Measurements from ENCODE around the gene BNIP3. TPM values are rescaled to one million over a fixed set of nuclear protein-coding genes. Genes with fewer than 3 reads are reported as not detected.
A peak's percentile ranks its signal among the peaks of the same experiment; 100 is the strongest.

The BNIP3 gene
- total RNA-seq, 8 experiments from 2014 or later, result 21.6 to 190 (median 61.0) TPM

DNA sequence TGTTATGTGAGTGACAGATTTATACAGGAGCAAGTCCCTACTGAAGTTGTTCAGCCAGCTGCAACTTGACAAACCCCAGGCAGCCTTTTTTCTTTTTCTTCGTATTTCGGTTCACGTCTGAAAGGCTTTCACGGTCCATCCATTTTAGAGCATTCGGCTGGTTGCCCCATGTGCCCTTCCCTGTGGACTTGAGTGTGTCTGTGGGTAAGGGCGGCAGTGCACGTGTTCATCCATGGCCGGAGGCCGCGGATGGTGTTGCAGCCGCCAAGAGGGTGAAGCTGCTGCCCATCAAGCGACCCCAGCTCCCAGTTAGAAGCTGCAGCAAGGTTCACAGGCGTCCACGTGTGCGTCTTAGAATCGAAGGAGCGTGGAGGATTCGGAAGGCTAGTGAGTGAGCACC, 45.0 kb downstream of the BNIP3 start:
- H3K4me3 ChIP-seq, result no peak overlapping the region
- H3K4me1 ChIP-seq (replicated peaks in 1 of 2), result no peaks in the 10 kb centered on the region
- WGBS, 10 experiments, result 80 to 97% (median 89%) methylated on average over 2 to 13 of the region's 18 CpGs; no CpG with 5 or more reads in 6 of the 10 experiments
- ATAC-seq (replicated peaks in 6 of 8), result no peak
- in situ Hi-C loops (cut with MboI; ENCODE audit: low pct_unique_long_range_greater_than_20kb in 2 of 9, low sequenced_read_pairs in 9 of 9, unreplicated experiment in 9 of 9), result no loop called here
- no peak overlapping the region for H3K27ac ChIP-seq

- Histone ChIP-seq H3K4me1 (replicated peaks in 1 of 2) (no peaks in the 10 kb centered on the region), H3K27ac (no peak overlapping the region), H3K4me3 (no peak overlapping the region)
- ATAC-seq (replicated peaks in 6 of 8), result peak in 2 of 8 experiments; percentile 51 to 68
- 85 to 100% (median 95%) methylated on average over 1 to 8 of the region's 9 CpGs; no CpG with 5 or more reads in 2 of the 10 experiments for WGBS, 10 experiments
- in situ Hi-C loops (cut with MboI; ENCODE audit: low pct_unique_long_range_greater_than_20kb in 2 of 9, low sequenced_read_pairs in 9 of 9, unreplicated experiment in 9 of 9), result no loop called here
Observed at GRCh38 chr10:131936294-131936693, 45.4 kb downstream of the BNIP3 start.

DNA sequence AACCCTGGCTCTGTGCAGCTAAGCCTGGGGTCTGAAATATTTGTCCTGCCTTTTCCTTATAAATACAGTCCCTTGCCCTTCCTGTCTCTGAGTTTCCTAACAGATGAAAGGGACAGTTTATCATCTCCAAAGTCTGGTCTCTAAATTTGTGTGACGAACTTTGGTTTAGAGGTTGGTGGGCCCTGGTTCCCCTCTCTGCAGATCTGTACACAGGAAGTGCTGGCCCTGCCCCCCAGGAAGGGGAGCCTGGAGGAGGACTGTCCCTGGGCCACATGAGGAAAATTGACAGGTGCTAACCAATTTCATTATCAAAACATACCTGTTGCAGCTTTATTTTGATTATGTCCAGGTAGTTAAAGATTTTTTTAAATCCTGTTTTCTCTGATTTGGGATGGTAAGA, 46.5 kb downstream of the BNIP3 start:
- H3K4me1 ChIP-seq (replicated peaks in 1 of 2), result peaks cover 0 to 4% of the 10 kb centered on the region in 2 donors
- H3K27ac ChIP-seq, result no peak overlapping the region
- no peak for ATAC-seq (replicated peaks in 6 of 8)
- H3K4me3 ChIP-seq, result no peak overlapping the region
- WGBS, 10 experiments, result 67 to 100% (median 90%) methylated on average over 1 of the region's 1 CpG; no CpG with 5 or more reads in 7 of the 10 experiments
- in situ Hi-C loops (cut with MboI; ENCODE audit: low pct_unique_long_range_greater_than_20kb in 2 of 9, low sequenced_read_pairs in 9 of 9, unreplicated experiment in 9 of 9), result no loop called here

DNA sequence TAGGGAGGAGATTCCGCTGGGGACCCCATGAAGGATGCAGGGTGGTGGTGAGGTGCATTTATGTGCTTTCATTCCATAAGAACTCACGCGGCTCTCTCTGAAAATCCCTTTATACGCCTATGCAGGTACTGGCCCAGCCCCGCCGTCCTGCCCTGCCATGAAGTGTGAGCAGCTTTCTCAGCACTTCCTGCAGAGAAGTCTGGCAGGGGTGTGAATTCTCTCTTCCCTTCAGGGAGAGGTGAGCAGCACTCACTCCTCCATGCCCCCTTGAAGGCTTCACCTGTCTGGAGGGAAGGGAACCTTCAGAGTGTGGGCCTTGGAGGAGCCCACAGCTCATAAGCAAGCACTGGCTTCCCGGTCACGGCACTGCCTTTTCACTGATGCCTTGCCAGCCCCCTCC, 47.0 kb downstream of the BNIP3 start:
- Histone ChIP-seq H3K27ac (no peak overlapping the region), H3K4me1 (replicated peaks in 1 of 2) (peaks cover 0 to 4% of the 10 kb centered on the region in 2 donors), H3K4me3 (no peak overlapping the region)
- WGBS, 10 experiments, result 60 to 96% (median 87%) methylated on average over 1 to 5 of the region's 8 CpGs; no CpG with 5 or more reads in 6 of the 10 experiments
- in situ Hi-C loops (cut with MboI; ENCODE audit: low pct_unique_long_range_greater_than_20kb in 2 of 9, low sequenced_read_pairs in 9 of 9, unreplicated experiment in 9 of 9), result no loop called here
- ATAC-seq (replicated peaks in 6 of 8), result no peak

- in situ Hi-C loops (cut with MboI; ENCODE audit: low pct_unique_long_range_greater_than_20kb in 2 of 9, low sequenced_read_pairs in 9 of 9, unreplicated experiment in 9 of 9), result no loop called here
- H3K4me3 ChIP-seq, result no peak overlapping the region
- H3K27ac ChIP-seq, result no peak overlapping the region
- ATAC-seq (replicated peaks in 6 of 8), result peak in 3 of 8 experiments; percentile 32 to 57 (median 49)
- WGBS, 10 experiments, result 84 to 100% (median 100%) methylated on average over 1 to 2 of the region's 2 CpGs; no CpG with 5 or more reads in 5 of the 10 experiments
- H3K4me1 ChIP-seq (replicated peaks in 1 of 2), result peaks cover 3 to 12% of the 10 kb centered on the region in 2 donors
Observed at GRCh38 chr10:131933696-131934086, 48.0 kb downstream of the BNIP3 start.

DNA sequence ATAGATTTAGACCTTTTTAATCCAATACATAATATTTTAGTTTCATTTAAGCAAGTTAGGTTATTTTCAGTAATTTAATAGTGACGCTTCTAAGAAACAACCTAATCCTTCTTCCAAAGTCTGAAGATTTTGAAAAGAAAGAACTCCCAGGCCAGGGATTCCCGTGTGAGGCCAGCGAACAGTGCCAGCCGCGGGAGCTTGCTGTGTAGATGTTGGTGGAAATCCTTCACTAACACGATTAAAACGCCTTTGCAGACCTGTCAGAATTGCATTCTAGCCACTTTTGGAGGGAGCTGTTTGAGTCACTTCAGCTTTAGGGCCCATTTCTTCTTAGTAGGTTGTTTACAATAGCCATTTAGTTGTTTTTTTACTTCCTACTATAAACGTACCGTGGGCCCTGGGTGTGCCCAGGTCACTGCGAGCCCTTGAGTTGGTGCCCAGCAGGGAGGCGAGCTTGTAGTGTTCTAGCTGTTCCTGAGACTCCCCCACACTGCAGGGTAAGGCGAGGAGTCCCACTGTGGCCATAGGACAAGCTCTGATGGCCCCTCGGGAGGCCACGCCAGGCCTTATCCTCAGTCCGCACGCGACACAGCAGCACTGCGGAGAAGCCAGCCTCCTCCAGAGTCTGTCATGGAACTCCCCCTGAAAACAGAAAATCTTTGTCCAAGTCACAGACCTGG, 48.6 kb downstream of the BNIP3 start:
- no peak overlapping the region for H3K27ac ChIP-seq
- no peak overlapping the region for H3K4me3 ChIP-seq
- in situ Hi-C loops (cut with MboI; ENCODE audit: low pct_unique_long_range_greater_than_20kb in 2 of 9, low sequenced_read_pairs in 9 of 9, unreplicated experiment in 9 of 9), result no loop called here

GRCh38 chr10:131931981-131932380, 49.7 kb downstream of the BNIP3 start:
- whole genome bisulfite sequencing, 10 experiments, result 87 to 100% (median 100%) methylated on average over 1 to 6 of the region's 13 CpGs; no CpG with 5 or more reads in 3 of the 10 experiments
- no peak for ATAC-seq (replicated peaks in 6 of 8)

More for the DNA sequence above, 48.6 kb downstream of the BNIP3 start:
- peak in 3 of 8 experiments; percentile 13 to 52 (median 38) for ATAC-seq (replicated peaks in 6 of 8)
- peaks cover 6 to 17% of the 10 kb centered on the region in 2 donors for H3K4me1 ChIP-seq (replicated peaks in 1 of 2)
- WGBS, 10 experiments, result 82 to 100% (median 92%) methylated on average over 1 to 16 of the region's 18 CpGs; no CpG with 5 or more reads in 1 of the 10 experiments

GRCh38 chr10:131930586-131931330, 51.0 kb downstream of the BNIP3 start:
- in situ Hi-C loops (cut with MboI; ENCODE audit: low pct_unique_long_range_greater_than_20kb in 2 of 9, low sequenced_read_pairs in 9 of 9, unreplicated experiment in 9 of 9), result no loop called here
- no peak overlapping the region for H3K4me3 ChIP-seq

More at GRCh38 chr10:131931981-131932380, 49.7 kb downstream of the BNIP3 start:
- in situ Hi-C loops (cut with MboI; ENCODE audit: low pct_unique_long_range_greater_than_20kb in 2 of 9, low sequenced_read_pairs in 9 of 9, unreplicated experiment in 9 of 9), result no loop called here
- H3K4me3 ChIP-seq, result no peak overlapping the region
- peaks cover 6 to 18% of the 10 kb centered on the region in 2 donors for H3K4me1 ChIP-seq (replicated peaks in 1 of 2)
- no peak overlapping the region for H3K27ac ChIP-seq

GRCh38 chr10:131930150-131930549, 51.6 kb downstream of the BNIP3 start:
- Histone ChIP-seq H3K27ac (no peak overlapping the region), H3K4me3 (no peak overlapping the region), H3K4me1 (replicated peaks in 1 of 2) (peaks cover 6 to 18% of the 10 kb centered on the region in 2 donors)
- no peak for ATAC-seq (replicated peaks in 6 of 8)
- in situ Hi-C loops (cut with MboI; ENCODE audit: low pct_unique_long_range_greater_than_20kb in 2 of 9, low sequenced_read_pairs in 9 of 9, unreplicated experiment in 9 of 9), result no loop called here
- 67 to 100% (median 87%) methylated on average over 1 to 4 of the region's 4 CpGs for WGBS, 10 experiments

More at GRCh38 chr10:131930586-131931330, 51.0 kb downstream of the BNIP3 start:
- ATAC-seq (replicated peaks in 6 of 8), result peak in 2 of 8 experiments; percentile 16 to 28
- WGBS, 10 experiments, result 83 to 100% (median 94%) methylated on average over 1 to 10 of the region's 16 CpGs; no CpG with 5 or more reads in 1 of the 10 experiments
- Histone ChIP-seq H3K4me1 (replicated peaks in 1 of 2) (peaks cover 6 to 18% of the 10 kb centered on the region in 2 donors), H3K27ac (no peak overlapping the region)

- no peak for ATAC-seq (replicated peaks in 6 of 8)
- 60 to 100% (median 94%) methylated on average over 1 to 8 of the region's 23 CpGs; no CpG with 5 or more reads in 1 of the 10 experiments for WGBS, 10 experiments
- Histone ChIP-seq H3K4me1 (replicated peaks in 1 of 2) (peaks cover 6 to 18% of the 10 kb centered on the region in 2 donors), H3K4me3 (no peak overlapping the region), H3K27ac (no peak overlapping the region)
- in situ Hi-C loops (cut with MboI; ENCODE audit: low pct_unique_long_range_greater_than_20kb in 2 of 9, low sequenced_read_pairs in 9 of 9, unreplicated experiment in 9 of 9), result no loop called here
Observed at GRCh38 chr10:131929122-131929845, 52.4 kb downstream of the BNIP3 start.

- WGBS, 10 experiments, result 60 to 100% (median 91%) methylated on average over 1 to 13 of the region's 18 CpGs; no CpG with 5 or more reads in 2 of the 10 experiments
- no peak overlapping the region for H3K4me3 ChIP-seq
- in situ Hi-C loops (cut with MboI; ENCODE audit: low pct_unique_long_range_greater_than_20kb in 2 of 9, low sequenced_read_pairs in 9 of 9, unreplicated experiment in 9 of 9), result no loop called here
- peaks cover 9 to 18% of the 10 kb centered on the region in 2 donors for H3K4me1 ChIP-seq (replicated peaks in 1 of 2)
- ATAC-seq (replicated peaks in 6 of 8), result no peak
- no peak overlapping the region for H3K27ac ChIP-seq
Observed at GRCh38 chr10:131928248-131929095, 53.3 kb downstream of the BNIP3 start.

All from motor neuron (in vitro differentiated cells).